Right atrium auricular region (tissue), 2 donors: ENCODE measurements around the gene PGP. TPM values are rescaled to one million over a fixed set of nuclear protein-coding genes. Genes with fewer than 3 reads are reported as not detected.

Experiments
- DNase-seq: peaks from one replicate; pipeline ENCODE4 v3.0.0-alpha.2; 2019; ENCODE audit warnings: low spot score
- H3K27ac ChIP-seq, 2 donors: fragments of 200-600 bp; sonication (generic); 1 replicate in 1 of 2; 2 replicates in 1 of 2; pipeline ENCODE4 v1.5.1; 2016 to 2019
- H3K27me3 ChIP-seq, 2 donors: fragments of 200-600 bp; sonication (generic); one replicate each; pipeline versions ENCODE4 v1.5.1 to v1.6.0; 2017 to 2019
- H3K36me3 ChIP-seq: fragments of 200-600 bp; sonication (generic); one replicate; pipeline ENCODE4 v1.5.1; 2016
- H3K4me1 ChIP-seq, 2 donors: fragments of 200-600 bp; sonication (generic); one replicate each; pipeline versions ENCODE4 v1.5.1 to v1.6.0; 2017 to 2019
- H3K4me3 ChIP-seq, 2 donors: fragments of 200-600 bp; sonication (generic); 1 replicate in 1 of 2; 2 replicates in 1 of 2; pipeline ENCODE4 v1.5.1; 2017 to 2019; ENCODE audit warnings: mild to moderate bottlenecking in 1 of 2, moderate library complexity in 1 of 2
- H3K9me3 ChIP-seq, 2 donors: fragments of 200-600 bp; sonication (generic); one replicate each; pipeline ENCODE4 v1.5.1; 2019
- CTCF ChIP-seq, 2 donors: fragments of 200-600 bp; sonication (generic); IDR thresholded peaks; one replicate each; pipeline ENCODE4 v1.5.1; 2019; ENCODE audit warnings: antibody characterized with exemption in 2 of 2
- total RNA-seq, 2 donors: library from RNA; depleted of rRNA; stranded (reverse); fragments of >200 nt; gene quantifications; one replicate each; pipeline ENCODE4 v1.1.0, GENCODE V29; 2016

PGP gene
- total RNA-seq, 2 donors from 2014 or later = 15.5 to 17.7 TPM

GRCh38 chr16:2238150-2238837 is 23.7 kb upstream of the PGP start:
- DNase-seq = no peak
- Histone ChIP-seq H3K9me3 (no peaks in the 10 kb centered on the region), H3K27ac (peak overlapping the region in 1 of 2 donors; percentile 7), H3K4me3 (no peak overlapping the region), H3K36me3 (peaks cover 40% of the 10 kb centered on the region), H3K27me3 (no peaks in the 10 kb centered on the region), H3K4me1 (peaks cover 0 to 25% of the 10 kb centered on the region in 2 donors)
- no peak for TF ChIP-seq CTCF (IDR thresholded peaks at IDR 0.05)

- TF ChIP-seq CTCF (IDR thresholded peaks at IDR 0.05) = no peak
- peaks cover 0 to 25% of the 10 kb centered on the region in 2 donors for H3K4me1 ChIP-seq
- no peak for DNase-seq
- peak overlapping the region in 1 of 2 donors; percentile 35 for H3K4me3 ChIP-seq
- no peaks in the 10 kb centered on the region for H3K27me3 ChIP-seq
- no peak overlapping the region for H3K27ac ChIP-seq
- peaks cover 40% of the 10 kb centered on the region for H3K36me3 ChIP-seq
- no peaks in the 10 kb centered on the region for H3K9me3 ChIP-seq
Observed at GRCh38 chr16:2237493-2238149, 23.0 kb upstream of the PGP start.

DNA sequence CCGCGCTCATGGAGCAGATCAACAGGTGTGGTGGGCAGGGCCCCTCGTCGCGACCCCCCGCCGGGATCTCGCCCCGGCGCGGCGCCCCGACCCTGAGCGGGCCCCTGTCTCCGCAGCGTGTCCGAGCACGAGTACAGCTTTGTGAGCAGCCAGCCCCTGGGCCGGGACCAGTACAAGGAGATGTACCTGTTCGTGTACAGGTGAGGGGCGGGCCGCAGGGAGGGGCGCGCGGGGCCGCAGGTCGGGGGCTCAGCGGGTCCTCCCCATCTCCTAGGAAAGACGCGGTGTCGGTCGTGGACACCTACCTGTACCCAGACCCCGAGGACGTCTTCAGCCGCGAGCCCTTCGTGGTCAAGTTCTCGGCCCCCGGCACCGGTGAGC is 22.5 kb upstream of the PGP start:
- Histone ChIP-seq H3K36me3 (peaks cover 40% of the 10 kb centered on the region), H3K9me3 (no peaks in the 10 kb centered on the region), H3K4me1 (peaks cover 0 to 25% of the 10 kb centered on the region in 2 donors), H3K27me3 (no peaks in the 10 kb centered on the region), H3K4me3 (peak overlapping the region in 1 of 2 donors; percentile 35), H3K27ac (no peak overlapping the region)
- TF ChIP-seq CTCF (IDR thresholded peaks at IDR 0.05) = no peak
- DNase-seq = no peak

- no peak for TF ChIP-seq CTCF (IDR thresholded peaks at IDR 0.05)
- Histone ChIP-seq H3K4me3 (peak within 1 kb of the TSS in 1 of 2 donors; percentile 35), H3K27me3 (no peaks in the 10 kb centered on the region), H3K27ac (no peak within 1 kb of the TSS), H3K9me3 (no peaks in the 10 kb centered on the region), H3K4me1 (peaks cover 0 to 25% of the 10 kb centered on the region in 2 donors), H3K36me3 (peaks cover 44% of the 10 kb centered on the region)
- no peak for DNase-seq
Observed at GRCh38 chr16:2236337-2237101, 21.9 kb upstream of the PGP start, which contains the start of gene DNASE1L2. TSS of gene DNASE1L2 (plus strand) at chr16:2236444. CDS start at chr16:2236817, 373 bp downstream.

- Histone ChIP-seq H3K4me3 (no peak overlapping the region), H3K4me1 (peaks cover 0 to 25% of the 10 kb centered on the region in 2 donors), H3K27ac (no peak overlapping the region), H3K36me3 (peaks cover 51% of the 10 kb centered on the region), H3K9me3 (no peaks in the 10 kb centered on the region), H3K27me3 (no peaks in the 10 kb centered on the region)
- TF ChIP-seq CTCF (IDR thresholded peaks at IDR 0.05) = no peak
- no peak for DNase-seq
Observed at GRCh38 chr16:2235695-2236336, 21.2 kb upstream of the PGP start.
